OCI-LY7 (cell line): Measurements from ENCODE around the gene SLC66A1.

Experiments used
- EZH2phosphoT487 ChIP-seq: fragments of 200-600 bp; sonication (generic); IDR thresholded peaks from 2 replicates; pipeline ENCODE4 v1.6.1; 2018; ENCODE audit warnings: low read depth, borderline replicate concordance, mild to moderate bottlenecking, mixed run types, antibody characterized with exemption, low read length, moderate library complexity, mixed read lengths
- TF ChIP-seq, protein P1 (sequence below): fragments of 200-600 bp; sonication (generic); conservative IDR thresholded peaks from 2 replicates; pipeline ENCODE4 v1.5.1; 2014; ENCODE audit warnings: mild to moderate bottlenecking, antibody characterized with exemption, low read length, moderate library complexity, mixed read lengths

GRCh38 chr1:19330449-19331135, 18.5 kb downstream of the SLC66A1 start:
- TF ChIP-seq, protein P1, sequence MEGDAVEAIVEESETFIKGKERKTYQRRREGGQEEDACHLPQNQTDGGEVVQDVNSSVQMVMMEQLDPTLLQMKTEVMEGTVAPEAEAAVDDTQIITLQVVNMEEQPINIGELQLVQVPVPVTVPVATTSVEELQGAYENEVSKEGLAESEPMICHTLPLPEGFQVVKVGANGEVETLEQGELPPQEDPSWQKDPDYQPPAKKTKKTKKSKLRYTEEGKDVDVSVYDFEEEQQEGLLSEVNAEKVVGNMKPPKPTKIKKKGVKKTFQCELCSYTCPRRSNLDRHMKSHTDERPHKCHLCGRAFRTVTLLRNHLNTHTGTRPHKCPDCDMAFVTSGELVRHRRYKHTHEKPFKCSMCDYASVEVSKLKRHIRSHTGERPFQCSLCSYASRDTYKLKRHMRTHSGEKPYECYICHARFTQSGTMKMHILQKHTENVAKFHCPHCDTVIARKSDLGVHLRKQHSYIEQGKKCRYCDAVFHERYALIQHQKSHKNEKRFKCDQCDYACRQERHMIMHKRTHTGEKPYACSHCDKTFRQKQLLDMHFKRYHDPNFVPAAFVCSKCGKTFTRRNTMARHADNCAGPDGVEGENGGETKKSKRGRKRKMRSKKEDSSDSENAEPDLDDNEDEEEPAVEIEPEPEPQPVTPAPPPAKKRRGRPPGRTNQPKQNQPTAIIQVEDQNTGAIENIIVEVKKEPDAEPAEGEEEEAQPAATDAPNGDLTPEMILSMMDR, result no peak
- no peak for TF ChIP-seq EZH2phosphoT487
